HG02943 (cell line): Measurements from ENCODE around the gene UTP14C.
A peak's percentile ranks its signal among the peaks of the same experiment; 100 is the strongest.
"Not testable (repeated sequence)": the region's sequence is repeated elsewhere in the genome, so short reads cannot be mapped to it uniquely, and the experiment has no call there.

Experiments used
- ATAC-seq: cut with Tn5 transposase; IDR thresholded peaks from one replicate; pipeline ENCODE4 v1.9.1; 2021; ENCODE audit warnings: mild to moderate bottlenecking, low read depth, moderate library complexity; ENCODE audit not compliant: unreplicated experiment

Gene UTP14C

GRCh38 chr13:52001120-52001731, 23.3 kb upstream of the UTP14C start:
- ATAC-seq, result no peak

- no peak for ATAC-seq
These were observed 22.1 kb upstream of the UTP14C start for GRCh38 chr13:52002361-52002760.

DNA sequence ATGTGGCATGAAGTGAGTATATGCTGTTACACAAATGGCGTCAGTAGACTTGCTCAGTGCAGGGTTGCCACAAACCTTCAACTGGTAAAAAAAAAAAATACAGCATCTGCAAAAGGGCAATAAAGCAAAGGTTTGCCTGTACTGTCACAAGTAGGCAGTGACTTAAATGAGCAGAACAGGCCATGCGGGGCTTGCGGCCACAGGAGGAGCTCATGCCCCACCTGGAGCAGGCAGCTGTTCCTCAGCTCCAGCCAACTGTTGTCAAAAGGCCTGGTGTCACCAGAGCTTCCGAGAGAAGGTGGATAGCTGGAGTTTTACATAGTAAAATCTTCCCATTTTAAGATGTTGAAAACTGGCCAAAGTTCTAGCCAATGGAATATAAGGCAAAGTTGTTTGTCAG, 20.9 kb upstream of the UTP14C start:
- ATAC-seq, result no peak

DNA sequence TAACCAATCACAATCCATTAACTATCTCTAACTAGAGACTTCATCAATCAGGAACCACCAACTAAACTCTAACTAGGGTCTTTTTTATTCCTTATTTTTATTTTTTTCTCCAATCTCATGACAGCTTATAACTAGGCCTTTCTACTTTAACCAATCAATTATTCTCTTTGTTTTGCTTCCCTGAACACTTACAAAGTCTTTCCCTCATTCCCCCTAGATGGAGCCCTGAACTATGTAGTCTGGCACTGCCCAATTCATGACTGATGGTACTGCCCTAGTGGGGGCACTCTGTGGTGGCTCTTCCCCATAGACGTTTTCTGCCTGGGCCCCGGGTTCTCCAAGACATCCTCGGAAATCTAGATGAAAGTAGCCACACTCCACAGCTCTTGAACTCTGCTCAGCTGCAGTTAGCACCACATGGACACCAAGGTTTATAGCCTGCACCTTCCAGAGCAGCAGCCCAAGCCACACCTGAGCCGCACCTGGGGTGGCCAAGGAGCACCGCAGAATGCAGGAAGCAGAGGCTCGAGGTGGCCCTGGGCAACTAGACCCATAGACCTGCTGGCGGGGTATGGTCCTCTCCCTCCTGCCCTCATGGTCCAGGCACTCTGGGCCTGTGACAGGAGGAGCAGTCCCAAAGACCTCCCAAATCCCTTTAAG, 19.9 kb upstream of the UTP14C start:
- ATAC-seq, result no peak

GRCh38 chr13:52005841-52006522, 18.5 kb upstream of the UTP14C start:
- ATAC-seq, result no peak

DNA sequence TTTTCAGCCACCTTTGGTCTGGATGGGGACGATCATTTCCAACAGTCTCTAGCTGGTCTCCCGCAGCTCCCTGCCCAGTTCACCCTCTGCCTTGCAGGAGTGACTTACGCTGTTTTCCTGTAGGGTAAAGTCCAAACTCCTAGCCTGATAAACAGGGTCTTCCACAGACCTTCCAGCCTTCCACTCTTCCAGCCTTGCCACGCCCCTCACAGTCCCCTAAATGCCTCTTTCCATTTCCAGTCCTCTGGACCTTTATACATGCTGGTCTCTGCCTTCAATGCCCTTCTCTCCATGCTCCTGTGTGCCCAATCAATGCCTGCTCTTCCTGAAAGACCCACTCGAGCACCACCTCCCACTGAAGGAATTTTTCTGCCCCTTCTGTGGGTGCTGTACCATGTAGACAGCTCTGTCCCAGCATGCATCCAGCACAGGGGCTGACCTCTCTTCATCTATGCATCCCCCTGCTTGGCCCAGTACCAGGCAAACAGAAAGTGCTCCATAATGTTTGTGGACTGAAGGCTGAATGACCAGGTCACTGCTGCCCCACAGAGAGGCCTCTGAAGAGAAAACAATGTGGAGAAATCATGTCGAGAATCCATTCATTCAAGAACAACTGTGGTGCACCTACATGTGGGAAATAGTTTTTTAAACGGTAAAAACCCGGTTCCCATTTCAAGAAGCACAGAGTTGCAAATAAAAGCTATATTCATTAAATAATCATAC, 17.8 kb upstream of the UTP14C start:
- no peak for ATAC-seq

DNA sequence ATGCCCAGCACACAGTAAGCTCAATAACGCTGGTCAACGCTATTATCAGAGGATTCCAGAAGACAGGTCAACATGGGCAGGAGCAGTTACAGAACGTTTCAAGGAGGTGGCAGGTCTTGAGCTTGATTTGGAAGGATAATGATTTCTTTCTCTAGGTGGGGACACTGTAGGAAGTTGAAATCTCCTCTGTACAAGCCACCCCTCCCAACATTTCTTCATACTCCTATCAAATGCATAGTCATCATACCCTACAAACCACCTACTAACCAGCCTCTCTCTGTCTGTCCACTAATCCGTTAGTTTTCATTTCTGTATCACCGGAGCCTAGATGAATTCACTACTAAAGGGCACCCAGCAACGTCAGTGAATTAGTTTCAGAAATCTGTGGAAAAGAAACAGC, 14.5 kb upstream of the UTP14C start:
- no peak for ATAC-seq

DNA sequence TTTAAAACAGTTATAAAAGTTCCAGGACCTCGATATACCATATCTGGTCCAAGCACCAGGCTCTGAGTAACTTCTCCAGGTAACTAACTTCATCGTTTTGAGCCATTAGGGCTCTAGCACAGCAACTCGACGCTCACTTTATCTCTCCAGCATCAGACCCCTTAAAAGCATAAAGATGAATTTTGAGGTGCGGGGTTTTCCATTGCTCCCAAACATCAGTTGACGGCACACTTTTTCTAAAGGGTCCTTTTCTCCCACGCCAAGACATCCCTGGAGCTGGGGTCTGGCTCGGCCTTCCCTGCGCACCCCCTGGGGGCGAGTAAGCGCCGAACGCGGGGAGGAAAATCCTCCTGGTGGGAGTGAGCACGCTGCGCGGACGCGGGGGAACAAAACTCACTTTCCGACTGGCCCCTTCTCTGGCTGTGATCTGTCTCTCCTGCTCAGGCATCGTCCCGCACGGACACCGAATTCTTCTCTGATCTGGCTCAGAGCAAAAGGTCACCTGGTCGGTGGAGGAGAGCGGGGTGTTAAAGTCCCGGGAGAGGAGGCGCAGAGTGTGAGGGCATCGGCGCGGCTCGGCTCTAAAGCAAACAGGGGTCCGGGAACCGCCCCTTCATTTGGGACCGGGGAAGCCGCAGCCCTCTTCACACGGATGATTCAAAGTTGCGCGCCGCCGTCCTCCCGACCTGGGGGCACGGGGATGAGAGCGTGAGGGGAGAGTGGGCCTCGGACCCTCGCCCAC, 13.4 kb upstream of the UTP14C start, which contains the start of gene ATP7B:
Gene ATP7B (minus strand): TSS at position 561 of the 742 bp plus-strand sequence. CDS start 113 bp downstream, at position 448.
- ATAC-seq, result peak; percentile 12

DNA sequence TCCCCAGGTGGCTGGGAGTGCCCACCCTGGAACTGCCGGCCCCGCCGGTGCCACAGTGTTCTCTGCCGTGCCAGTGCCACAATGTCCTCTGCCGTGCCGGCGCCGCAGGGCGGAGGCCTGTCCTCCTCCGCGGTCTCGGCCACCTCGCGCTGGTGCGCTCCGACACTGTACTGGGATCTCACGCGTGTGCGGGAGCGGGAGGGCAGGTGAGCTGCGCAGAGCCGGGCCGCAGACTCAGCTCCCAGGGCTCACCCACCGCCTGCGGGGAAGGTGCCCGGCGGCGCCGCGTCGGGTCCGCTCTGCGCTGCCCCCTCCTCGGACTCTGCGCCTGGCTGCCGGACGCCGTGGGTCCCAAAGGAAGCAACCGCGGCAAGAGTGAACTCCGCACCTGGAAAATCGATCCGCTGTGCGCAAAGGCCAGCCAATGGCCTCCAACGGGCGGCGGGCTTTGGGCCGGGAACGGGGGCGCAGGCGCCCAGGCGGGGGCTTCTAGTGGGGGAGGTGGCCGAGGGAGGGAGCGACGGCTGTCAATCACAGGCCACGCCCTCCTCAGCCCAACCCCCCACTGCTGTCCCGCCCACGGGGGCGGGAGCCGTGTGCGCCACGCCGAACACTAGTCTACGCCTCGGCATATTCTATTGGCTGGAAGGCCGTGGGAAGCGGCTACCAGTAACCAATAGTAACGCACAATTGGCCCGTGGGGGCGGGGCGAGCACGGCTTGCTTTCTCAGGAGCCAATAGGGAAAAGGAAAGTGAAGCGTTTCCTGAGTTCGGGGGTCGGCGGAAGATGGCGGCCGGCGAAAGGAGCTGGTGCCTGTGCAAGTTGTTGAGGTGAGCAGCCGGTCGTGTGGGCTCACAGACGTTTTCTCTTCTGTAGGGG, 12.6 kb upstream of the UTP14C start, which contains the start of gene ALG11:
Gene ALG11 (plus strand): TSS at position 767 of the 880 bp plus-strand sequence. CDS start 21 bp downstream, at position 788.
- peak; percentile 99 for ATAC-seq

DNA sequence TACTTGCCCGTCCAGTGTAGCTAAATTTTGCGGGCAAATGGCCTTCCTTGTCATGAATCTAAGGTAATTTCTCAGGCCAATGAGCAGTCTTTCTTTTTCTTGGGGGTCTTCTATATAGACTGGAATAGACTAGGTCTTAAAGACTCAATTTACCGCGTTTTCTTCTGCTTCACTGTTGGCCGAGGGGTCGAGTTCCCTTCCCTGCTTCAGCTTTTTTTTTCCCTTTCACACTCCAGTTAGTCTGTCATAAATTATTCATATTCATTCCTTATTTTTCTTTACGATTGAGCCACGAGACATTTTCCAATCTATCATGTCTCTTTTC, 12.0 kb upstream of the UTP14C start:
- ATAC-seq, result no peak

- ATAC-seq, result no peak
These were observed 8.2 kb upstream of the UTP14C start for GRCh38 chr13:52016296-52016695.

GRCh38 chr13:52020191-52020590, 4.3 kb upstream of the UTP14C start:
- ATAC-seq, result no peak

DNA sequence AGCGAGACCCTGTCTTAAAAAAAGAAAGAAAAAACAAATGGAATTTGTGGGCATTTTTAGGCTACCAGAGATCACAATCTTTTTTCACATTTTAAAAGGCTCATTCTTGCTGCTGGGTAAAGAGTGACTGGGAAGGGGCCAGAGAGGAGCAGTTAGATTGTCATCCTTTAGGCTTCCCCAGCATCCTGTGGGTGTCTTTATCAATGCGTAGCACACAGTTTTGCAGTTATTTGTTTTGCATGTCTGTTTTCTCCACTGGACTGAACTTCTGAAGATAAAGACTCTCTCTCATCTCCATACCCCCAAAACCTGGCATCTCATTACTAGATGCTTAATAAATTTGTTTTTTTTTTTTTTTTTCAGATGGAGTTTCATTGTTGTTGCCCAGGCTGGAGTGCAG, 2.1 kb upstream of the UTP14C start:
- no peak for ATAC-seq

DNA sequence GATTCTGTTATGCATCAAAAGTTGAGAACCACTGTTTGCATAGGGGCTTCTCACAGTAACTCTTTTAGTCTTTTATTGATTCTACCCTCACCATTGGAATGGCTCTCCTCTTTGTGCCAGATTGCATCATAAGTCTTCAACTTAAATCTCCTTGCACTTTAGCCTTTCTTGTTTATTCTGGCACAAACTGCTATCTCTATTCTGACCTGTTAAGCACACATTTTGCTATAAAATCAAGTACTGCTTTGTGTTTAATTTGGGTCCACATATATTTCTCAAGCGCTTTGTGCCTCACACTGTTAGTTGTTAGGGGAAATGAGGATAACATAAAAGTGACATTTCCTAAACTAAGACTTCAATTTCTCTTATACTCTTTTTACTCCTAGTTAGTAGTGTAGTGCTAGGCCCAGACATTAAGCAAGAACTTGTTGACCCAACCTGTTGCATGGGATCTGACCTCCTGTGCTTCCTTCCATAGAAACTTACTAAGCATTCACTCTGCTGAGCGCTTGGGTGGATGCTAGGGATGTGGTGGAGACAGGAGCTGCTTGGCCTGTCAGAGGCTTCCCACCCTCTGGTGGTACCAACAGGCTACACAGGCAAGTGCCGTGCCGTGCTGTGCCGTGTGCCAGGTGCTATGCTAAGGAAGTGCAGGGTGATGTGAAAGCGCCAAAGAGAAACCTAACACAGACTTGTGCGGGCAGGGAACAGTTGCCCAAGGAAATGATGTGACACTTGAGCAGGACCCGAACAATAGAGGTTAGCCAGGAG, 1.2 kb downstream of the UTP14C start:
- no peak for ATAC-seq

- ATAC-seq, result no peak
These were observed 1.7 kb downstream of the UTP14C start for GRCh38 chr13:52026246-52026626.

- ATAC-seq, result no peak
These were observed 3.3 kb downstream of the UTP14C start for GRCh38 chr13:52027832-52028231.

- ATAC-seq, result no peak
These were observed 5.1 kb downstream of the UTP14C start for GRCh38 chr13:52029569-52029968.

DNA sequence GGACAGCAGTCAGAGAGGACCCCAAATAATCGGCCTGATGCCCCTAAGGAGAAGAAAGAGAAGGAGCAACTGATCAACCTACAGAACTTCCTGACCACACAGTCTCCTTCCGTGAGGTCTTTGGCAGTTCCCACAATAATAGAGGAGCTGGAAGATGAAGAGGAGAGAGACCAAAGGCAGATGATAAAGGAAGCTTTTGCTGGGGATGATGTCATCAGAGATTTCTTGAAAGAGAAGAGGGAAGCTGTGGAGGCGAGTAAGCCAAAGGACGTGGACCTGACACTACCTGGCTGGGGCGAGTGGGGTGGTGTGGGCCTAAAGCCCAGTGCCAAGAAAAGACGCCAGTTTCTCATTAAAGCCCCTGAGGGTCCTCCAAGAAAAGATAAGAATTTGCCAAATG, 5.9 kb downstream of the UTP14C start:
- ATAC-seq, result not testable (repeated sequence)

DNA sequence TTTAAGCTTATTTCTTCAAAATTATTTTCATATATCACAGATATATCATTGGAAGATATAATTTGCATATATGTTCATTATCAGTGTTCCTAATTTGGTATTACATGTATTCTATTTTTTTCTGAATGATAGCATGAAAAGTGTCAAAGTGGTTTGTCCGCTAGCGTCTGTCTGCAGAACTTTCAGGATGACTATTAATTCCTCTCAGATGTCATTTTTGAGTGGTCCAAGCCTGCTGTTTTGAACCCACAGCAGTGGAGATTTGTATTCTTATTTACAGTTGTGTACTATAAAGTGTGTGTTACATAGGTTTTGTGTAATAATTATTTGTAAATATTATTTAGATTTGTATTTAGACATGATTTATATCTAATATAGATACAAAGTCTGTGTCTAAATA, 8.5 kb downstream of the UTP14C start:
- no peak for ATAC-seq
